HAP-1 (cell line): Measurements from ENCODE around the gene KLK1.
"Not testable (repeated sequence)": the region's sequence is repeated elsewhere in the genome, so short reads cannot be mapped to it uniquely, and the experiment has no call there.

Experiments
- DNase-seq, 2 experiments: peaks; one replicate each; pipeline ENCODE4 v3.0.0-alpha.2; 2016 to 2020; ENCODE audit warnings: low spot score in 2 of 2
- H3K27me3 ChIP-seq: fragments of 250-450 bp; sonication (Bioruptor Pico); 2 replicates; pipeline ENCODE4 v1.5.1; 2020; ENCODE audit warnings: low read depth, mild to moderate bottlenecking, moderate library complexity
- H3K36me3 ChIP-seq: fragments of 250-450 bp; sonication (Bioruptor Pico); replicated peaks from 2 replicates; pipeline ENCODE4 v1.5.1; 2020; ENCODE audit warnings: mild to moderate bottlenecking
- H3K4me1 ChIP-seq: fragments of 250-450 bp; sonication (Bioruptor Pico); 2 replicates; pipeline ENCODE4 v1.5.1; 2020; ENCODE audit warnings: mild to moderate bottlenecking
- H3K4me3 ChIP-seq: fragments of 250-450 bp; sonication (Bioruptor Pico); 2 replicates; pipeline ENCODE4 v1.5.1; 2020; ENCODE audit warnings: mild to moderate bottlenecking, moderate library complexity
- H3K9me3 ChIP-seq: fragments of 250-450 bp; sonication (Bioruptor Pico); 2 replicates; pipeline ENCODE4 v1.5.1; 2020; ENCODE audit warnings: mild to moderate bottlenecking, moderate library complexity
- in situ Hi-C: fragments of 300-500 bp; cut with MboI; formaldehyde crosslinking; loops from 3 replicates; pipeline ENCODE4 v1.14.3; 2020; ENCODE audit warnings: low sequenced_read_pairs, inconsistent platforms, mixed read lengths

The KLK1 gene

DNA sequence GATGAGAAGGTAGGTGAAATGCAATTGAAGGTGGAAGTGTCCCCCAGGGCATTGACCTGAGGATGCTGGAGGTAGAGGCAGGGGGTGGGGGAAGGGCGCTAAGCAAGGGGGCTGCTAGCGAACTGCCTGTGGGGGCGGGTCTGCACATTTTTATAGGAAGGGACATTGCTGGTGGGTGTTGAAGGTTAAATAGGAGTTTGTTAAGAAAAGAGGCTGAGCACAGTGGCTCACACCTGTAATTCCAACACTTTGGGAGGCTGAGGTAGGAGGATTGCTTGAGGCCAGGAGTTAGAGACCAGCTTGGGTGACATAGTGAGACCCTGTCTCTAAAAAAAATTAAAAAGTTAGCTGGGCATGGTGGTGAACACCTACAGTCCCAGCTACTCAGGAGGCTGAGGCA, 38.9 kb downstream of the KLK1 start:
- Histone ChIP-seq H3K36me3 (no peaks in the 10 kb centered on the region), H3K4me3 (no peak overlapping the region), H3K27me3 (peaks cover 11% of the 10 kb centered on the region), H3K4me1 (no peaks in the 10 kb centered on the region), H3K9me3 (no peaks in the 10 kb centered on the region)
- in situ Hi-C loops: loop anchor here (10.0 kb wide), 1 partner anchor 410 kb away; the partner anchor contains the start of gene NR1H2
- DNase-seq: no peak

GRCh38 chr19:50783848-50784152, 39.8 kb downstream of the KLK1 start:
- not testable (repeated sequence) for H3K9me3 ChIP-seq, H3K4me1 ChIP-seq, H3K36me3 ChIP-seq, H3K4me3 ChIP-seq, DNase-seq
- in situ Hi-C loops: loop anchor here (10.0 kb wide), 1 partner anchor 409 kb away; the partner anchor contains the start of gene NR1H2
- H3K27me3 ChIP-seq: peaks cover 19% of the 10 kb centered on the region

DNA sequence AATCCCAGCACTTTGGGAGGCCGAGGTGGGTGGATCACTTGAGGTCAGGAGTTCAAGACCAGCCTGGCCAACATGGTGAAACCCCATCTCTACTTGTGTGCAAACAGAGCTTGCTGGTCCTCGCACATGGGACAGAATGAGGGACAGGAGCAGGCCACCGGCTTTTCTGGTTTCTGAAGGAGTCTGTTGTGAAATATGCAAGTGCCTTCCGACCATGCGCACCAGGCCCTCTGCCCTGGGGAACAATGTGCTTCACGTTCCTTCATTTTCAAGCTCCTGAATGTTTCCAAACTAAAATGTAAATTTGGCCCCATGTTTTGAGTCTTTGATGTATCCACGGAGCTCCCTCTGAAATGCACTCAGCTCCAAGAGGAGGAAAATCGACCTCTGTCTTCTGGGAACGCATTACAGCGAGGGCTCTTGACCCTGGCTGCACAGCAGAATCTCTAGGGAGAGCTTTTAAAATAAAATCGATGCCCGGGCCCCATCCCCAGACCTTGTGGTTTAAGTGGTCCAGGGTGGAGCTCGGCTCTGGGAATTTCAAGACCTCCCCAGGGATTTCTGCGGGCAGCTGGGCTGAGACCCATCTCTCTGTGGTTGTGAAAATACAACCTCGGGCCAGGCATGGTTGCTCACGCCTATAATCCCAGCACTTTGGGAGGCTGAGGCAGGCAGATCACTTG, 42.7 kb downstream of the KLK1 start:
- no peaks in the 10 kb centered on the region; the same call in 1 of the 2 replicates for H3K4me1 ChIP-seq
- in situ Hi-C loops: loop anchor here (10.0 kb wide), 1 partner anchor 406 kb away; the partner anchor contains the start of gene NR1H2
- no peaks in the 10 kb centered on the region for H3K9me3 ChIP-seq
- DNase-seq: no peak
- no peak overlapping the region for H3K4me3 ChIP-seq
- H3K36me3 ChIP-seq: no peaks in the 10 kb centered on the region
- peaks cover 36% of the 10 kb centered on the region for H3K27me3 ChIP-seq

- in situ Hi-C loops: loop anchor here (5.0 to 10.0 kb wide), 2 partner anchors 242 to 405 kb away; partner anchors contain the start of gene NR1H2
- H3K9me3 ChIP-seq: no peaks in the 10 kb centered on the region
- H3K4me1 ChIP-seq: no peaks in the 10 kb centered on the region; the same call in 1 of the 2 replicates
- peaks cover 39% of the 10 kb centered on the region for H3K27me3 ChIP-seq
- no peaks in the 10 kb centered on the region for H3K36me3 ChIP-seq
- H3K4me3 ChIP-seq: no peak overlapping the region
- no peak for DNase-seq
These were observed 43.8 kb downstream of the KLK1 start for GRCh38 chr19:50779504-50780457.

GRCh38 chr19:50778906-50779430, 44.6 kb downstream of the KLK1 start:
- in situ Hi-C loops: loop anchor here (5.0 kb wide), 1 partner anchor 242 kb away; no protein-coding TSS in a partner anchor
- Histone ChIP-seq H3K4me1 (no peaks in the 10 kb centered on the region; the same call in 1 of the 2 replicates), H3K9me3 (no peaks in the 10 kb centered on the region), H3K27me3 (peaks cover 39% of the 10 kb centered on the region), H3K36me3 (no peaks in the 10 kb centered on the region), H3K4me3 (no peak overlapping the region)
- DNase-seq: no peak

- in situ Hi-C loops: loop anchor here (5.0 kb wide), 1 partner anchor 241 kb away; no protein-coding TSS in a partner anchor
- no peaks in the 10 kb centered on the region for H3K36me3 ChIP-seq
- no peaks in the 10 kb centered on the region for H3K9me3 ChIP-seq
- no peak overlapping the region for H3K4me3 ChIP-seq
- H3K4me1 ChIP-seq: no peaks in the 10 kb centered on the region; the same call in 1 of the 2 replicates
- H3K27me3 ChIP-seq: peaks cover 39% of the 10 kb centered on the region
- peak; percentile 39 to 54 for DNase-seq
These were observed 45.7 kb downstream of the KLK1 start for GRCh38 chr19:50777830-50778303.

GRCh38 chr19:50777261-50777660, 46.3 kb downstream of the KLK1 start:
- no peaks in the 10 kb centered on the region; the same call in 1 of the 2 replicates for H3K4me1 ChIP-seq
- H3K36me3 ChIP-seq: no peaks in the 10 kb centered on the region
- no peak for DNase-seq
- in situ Hi-C loops: loop anchor here (5.0 kb wide), 1 partner anchor 240 kb away; no protein-coding TSS in a partner anchor
- peaks cover 39% of the 10 kb centered on the region for H3K27me3 ChIP-seq
- H3K9me3 ChIP-seq: no peaks in the 10 kb centered on the region
- no peak overlapping the region for H3K4me3 ChIP-seq

GRCh38 chr19:50776131-50776530, 47.5 kb downstream of the KLK1 start:
- peaks cover 39% of the 10 kb centered on the region for H3K27me3 ChIP-seq
- no peak overlapping the region for H3K4me3 ChIP-seq
- no peaks in the 10 kb centered on the region for H3K9me3 ChIP-seq
- in situ Hi-C loops: loop anchor here (5.0 kb wide), 1 partner anchor 239 kb away; no protein-coding TSS in a partner anchor
- no peak for DNase-seq
- H3K36me3 ChIP-seq: no peaks in the 10 kb centered on the region
- no peaks in the 10 kb centered on the region; the same call in 1 of the 2 replicates for H3K4me1 ChIP-seq

- in situ Hi-C loops, DNase-seq, H3K4me1 ChIP-seq, H3K4me3 ChIP-seq, H3K36me3 ChIP-seq, H3K9me3 ChIP-seq: not testable (repeated sequence)
- peaks cover 19% of the 10 kb centered on the region for H3K27me3 ChIP-seq
These were observed 50.1 kb downstream of the KLK1 start for GRCh38 chr19:50773454-50773853.

DNA sequence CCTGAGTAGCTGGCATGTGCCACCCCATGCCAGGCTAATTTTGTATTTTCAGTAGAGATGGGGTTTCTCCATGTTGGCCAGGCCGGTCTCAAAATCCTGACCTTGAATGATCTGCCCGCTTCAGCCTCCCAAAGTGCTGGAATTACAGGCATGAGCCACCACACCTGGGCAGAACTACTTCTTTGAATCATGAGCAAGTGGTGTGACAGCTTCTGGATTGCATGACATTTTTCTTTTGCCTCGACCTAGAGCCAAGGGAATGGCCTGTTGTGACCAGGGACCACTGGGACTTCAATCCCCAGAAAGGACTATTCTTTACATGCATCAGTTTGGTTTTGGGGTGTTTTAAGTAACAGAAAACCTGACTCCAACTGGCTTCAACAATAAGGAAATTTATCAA, 50.7 kb downstream of the KLK1 start:
- DNase-seq, H3K36me3 ChIP-seq, H3K9me3 ChIP-seq, H3K4me1 ChIP-seq, in situ Hi-C loops, H3K4me3 ChIP-seq: not testable (repeated sequence)
- peaks cover 14% of the 10 kb centered on the region for H3K27me3 ChIP-seq

- DNase-seq: no peak
- H3K27me3 ChIP-seq: peaks cover 9% of the 10 kb centered on the region
- in situ Hi-C loops: no loop called here
- no peaks in the 10 kb centered on the region for H3K9me3 ChIP-seq
- no peak overlapping the region for H3K4me3 ChIP-seq
- H3K36me3 ChIP-seq: no peaks in the 10 kb centered on the region
- no peaks in the 10 kb centered on the region for H3K4me1 ChIP-seq
These were observed 51.1 kb downstream of the KLK1 start for GRCh38 chr19:50772476-50772875.

DNA sequence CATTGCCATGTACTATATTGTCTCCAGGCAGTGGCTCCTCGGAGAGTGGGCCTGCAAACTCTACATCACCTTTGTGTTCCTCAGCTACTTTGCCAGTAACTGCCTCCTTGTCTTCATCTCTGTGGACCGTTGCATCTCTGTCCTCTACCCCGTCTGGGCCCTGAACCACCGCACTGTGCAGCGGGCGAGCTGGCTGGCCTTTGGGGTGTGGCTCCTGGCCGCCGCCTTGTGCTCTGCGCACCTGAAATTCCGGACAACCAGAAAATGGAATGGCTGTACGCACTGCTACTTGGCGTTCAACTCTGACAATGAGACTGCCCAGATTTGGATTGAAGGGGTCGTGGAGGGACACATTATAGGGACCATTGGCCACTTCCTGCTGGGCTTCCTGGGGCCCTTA, 52.7 kb downstream of the KLK1 start:
- H3K27me3 ChIP-seq: peaks cover 3% of the 10 kb centered on the region; the same call in 1 of the 2 replicates
- DNase-seq: no peak
- H3K4me1 ChIP-seq: no peaks in the 10 kb centered on the region
- H3K4me3 ChIP-seq: no peak overlapping the region
- H3K9me3 ChIP-seq: no peaks in the 10 kb centered on the region
- in situ Hi-C loops: no loop called here
- no peaks in the 10 kb centered on the region for H3K36me3 ChIP-seq

- H3K4me3 ChIP-seq, in situ Hi-C loops, DNase-seq, H3K27me3 ChIP-seq, H3K9me3 ChIP-seq, H3K4me1 ChIP-seq, H3K36me3 ChIP-seq: not testable (repeated sequence)
These were observed 53.4 kb downstream of the KLK1 start, which contains the start of gene GPR32 for GRCh38 chr19:50770164-50770563. TSS of gene GPR32 (plus strand) at chr19:50770464. CDS start at chr19:50770601, 137 bp downstream.
